HepG2 (cell line): Measurements from ENCODE around the gene PDLIM7. TPM values are rescaled to one million over a fixed set of nuclear protein-coding genes. Genes with fewer than 3 reads are reported as not detected.

ENCODE experiments used
- BHLHE40 ChIP-seq: IDR thresholded peaks from 2 replicates; pipeline ENCODE4 v1.6.1; 2011; ENCODE audit warnings: low read length, improper control_type of control experiment
- BRD4 ChIP-seq: sonication (generic); formaldehyde crosslinking; IDR thresholded peaks from 2 replicates; pipeline ENCODE4 v1.4.0; 2020; ENCODE audit warnings: missing genetic modification reagents
- CHD4 ChIP-seq: fragments of 200-600 bp; sonication (generic); IDR thresholded peaks from 2 replicates; pipeline ENCODE4 v1.7.0; 2017; ENCODE audit warnings: mild to moderate bottlenecking, low read length, borderline replicate concordance
- EED ChIP-seq: sonication (generic); formaldehyde crosslinking; IDR thresholded peaks from 2 replicates; pipeline ENCODE4 v1.5.0; 2020; ENCODE audit warnings: mild to moderate bottlenecking, missing genetic modification reagents
- GLI4 ChIP-seq: sonication (generic); formaldehyde crosslinking; IDR thresholded peaks from 2 replicates; pipeline ENCODE4 v1.5.1; 2020; ENCODE audit warnings: missing genetic modification reagents, mild to moderate bottlenecking, moderate library complexity, borderline replicate concordance
- HES4 ChIP-seq: sonication (generic); formaldehyde crosslinking; IDR thresholded peaks from 2 replicates; pipeline ENCODE4 v1.9.0; 2021; ENCODE audit warnings: mild to moderate bottlenecking, missing genetic modification reagents, borderline replicate concordance
- HNF4G ChIP-seq, 2 experiments: sonication (generic) in 1 of 2; formaldehyde crosslinking in 1 of 2; IDR thresholded peaks; 2 replicates each; pipeline versions ENCODE4 v1.4.0 to v1.6.1; 2011 to 2020; ENCODE audit warnings: borderline replicate concordance in 2 of 2, low read depth in 2 of 2, mild to moderate bottlenecking in 2 of 2, low read length in 1 of 2, missing genetic modification reagents in 1 of 2, moderate library complexity in 1 of 2
- HNRNPL ChIP-seq: fragments of 200-400 bp; formaldehyde crosslinking; IDR thresholded peaks from 2 replicates; pipeline ENCODE4 v1.6.1; 2017; ENCODE audit warnings: mild to moderate bottlenecking, low read depth, low read length
- IKZF1 ChIP-seq: fragments of 450-650 bp; IDR thresholded peaks from 2 replicates; pipeline ENCODE4 v1.7.1; 2016
- KDM5A ChIP-seq: fragments of 200-600 bp; sonication (generic); IDR thresholded peaks from 2 replicates; pipeline ENCODE4 v1.7.0; 2018; ENCODE audit warnings: antibody characterized with exemption, mild to moderate bottlenecking, low read length, borderline replicate concordance
- MED1 ChIP-seq: sonication (generic); formaldehyde crosslinking; IDR thresholded peaks from 2 replicates; pipeline ENCODE4 v1.4.0; 2020; ENCODE audit warnings: missing genetic modification reagents
- RCOR2 ChIP-seq: IDR thresholded peaks from 2 replicates; pipeline ENCODE4 v1.6.1; 2016; ENCODE audit warnings: missing biosample characterization, missing genetic modification reagents
- SP4 ChIP-seq: sonication (generic); formaldehyde crosslinking; IDR thresholded peaks from 2 replicates; pipeline ENCODE4 v1.8.1; 2023; ENCODE audit warnings: mild to moderate bottlenecking, missing genetic modification reagents
- ZNF274 ChIP-seq: sonication (generic); formaldehyde crosslinking; IDR thresholded peaks from 2 replicates; pipeline ENCODE4 v1.5.1; 2020; ENCODE audit warnings: mild to moderate bottlenecking, missing genetic modification reagents
- ZNF768 ChIP-seq: sonication (generic); formaldehyde crosslinking; IDR thresholded peaks from 2 replicates; pipeline ENCODE4 v1.4.0; 2020; ENCODE audit warnings: missing genetic modification reagents
- ZNF775 ChIP-seq: sonication (generic); formaldehyde crosslinking; IDR thresholded peaks from 2 replicates; pipeline ENCODE4 v1.4.0; 2020; ENCODE audit warnings: missing genetic modification reagents, mild to moderate bottlenecking, moderate library complexity, borderline replicate concordance
- ZNF883 ChIP-seq: sonication (generic); formaldehyde crosslinking; IDR thresholded peaks from 2 replicates; pipeline ENCODE4 v1.5.1; 2020; ENCODE audit warnings: mild to moderate bottlenecking, missing genetic modification reagents; ENCODE audit errors: not compliant biosample characterization
- polyA plus RNA-seq, 8 experiments: library from polyadenylated mRNA; depleted of rRNA in 3 of 8; stranded (reverse) in 7 of 8; unstranded in 1 of 8; fragments of >200 nt; fragmentation: Illumina TruSeq in 4 of 8; extraction: Trizol in 4 of 8; gene quantifications; 2 replicates each; pipeline versions ENCODE4 v1.2.1 to v1.2.3, GENCODE V29; 2011 to 2016; ENCODE audit warnings: low read depth in 4 of 8, missing spikeins in 1 of 8, mixed read lengths in 1 of 8; ENCODE audit not compliant: insufficient read depth in 1 of 8
- total RNA-seq, 5 experiments: library from RNA; depleted of rRNA; stranded (reverse); fragments of >200 nt; fragmentation: Illumina TruSeq; extraction: Trizol; gene quantifications; 2 replicates each; pipeline ENCODE4 v1.2.3, GENCODE V29; 2016; ENCODE audit warnings: low read depth in 1 of 5
- TF ChIP-seq, protein P1 (sequence below): sonication (generic); formaldehyde crosslinking; IDR thresholded peaks from 2 replicates; pipeline ENCODE4 v1.4.0; 2020; ENCODE audit warnings: missing genetic modification reagents, mild to moderate bottlenecking, borderline replicate concordance
- TF ChIP-seq, protein P2 (sequence below): sonication (generic); formaldehyde crosslinking; IDR thresholded peaks from 2 replicates; pipeline ENCODE4 v1.5.0; 2020; ENCODE audit warnings: mild to moderate bottlenecking, missing genetic modification reagents, moderate library complexity
- TF ChIP-seq, protein P3 (sequence below): sonication (generic); formaldehyde crosslinking; IDR thresholded peaks from 2 replicates; pipeline ENCODE4 v1.4.0; 2020; ENCODE audit warnings: mild to moderate bottlenecking, missing genetic modification reagents
- TF ChIP-seq, protein P4 (sequence below): IDR thresholded peaks from 2 replicates; pipeline ENCODE4 v1.6.1; 2012; ENCODE audit warnings: low read depth, low read length, improper control_type of control experiment

The PDLIM7 gene
- total and polyA plus RNA-seq, 2 of the 13 experiments (the other 11 are each of a cell fraction or from before 2014, with no cell fraction given) = 21.1 to 31.3 TPM

DNA sequence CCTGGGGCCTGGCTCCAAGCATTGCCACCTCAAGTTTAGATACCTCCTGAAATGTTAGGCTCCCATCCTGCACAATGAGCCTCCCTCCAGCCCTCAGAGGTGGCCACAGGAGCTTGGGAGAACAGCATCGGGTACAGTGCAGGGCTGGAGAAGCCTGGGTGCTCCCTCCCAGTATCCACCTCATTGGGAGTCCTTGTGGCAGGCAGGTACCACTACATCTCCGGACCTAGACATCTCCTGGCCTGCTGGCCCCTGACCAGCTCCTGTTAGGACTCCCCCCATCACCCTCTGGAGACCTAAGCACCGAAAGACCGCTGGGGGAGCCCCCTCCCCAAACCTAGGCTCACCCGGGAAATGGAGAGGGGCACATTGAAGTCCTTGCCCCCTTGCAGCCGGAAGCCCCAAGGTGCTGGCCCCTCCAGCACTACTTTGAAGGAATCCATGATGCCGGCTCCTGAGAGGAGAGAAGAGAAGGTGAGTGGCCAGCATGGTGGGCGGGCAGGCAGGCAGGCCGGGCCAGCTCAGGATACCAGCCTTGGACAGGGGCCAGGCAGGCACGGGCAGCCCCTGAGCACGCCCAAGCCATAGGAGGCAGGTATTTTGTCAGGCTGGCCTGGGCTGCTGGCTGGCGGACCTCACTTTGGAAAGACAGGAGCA is 1.2 kb downstream of the PDLIM7 start (continued):
- TF ChIP-seq KDM5A (no peak), EED (CRISPR knock-in tag) (no peak), BRD4 (CRISPR knock-in tag) (peak; percentile 59; the same call in 1 of the 2 replicates), MED1 (CRISPR knock-in tag) (0 out of 2 replicates have a peak, but pooled peaks have one; percentile 23), BHLHE40 (0 out of 2 replicates have a peak, but pooled peaks have one; percentile 16), ZNF768 (CRISPR knock-in tag) (0 out of 2 replicates have a peak, but pooled peaks have one; percentile 14), HNRNPL (0 out of 2 replicates have a peak, but pooled peaks have one; percentile 21), ZNF775 (CRISPR knock-in tag) (no peak), ZNF883 (CRISPR knock-in tag) (peak; percentile 12), SP4 (CRISPR knock-in tag) (no peak), GLI4 (CRISPR knock-in tag) (peak; percentile 32; the same call in 1 of the 2 replicates), HES4 (CRISPR knock-in tag) (no peak), CHD4 (0 out of 2 replicates have a peak, but pooled peaks have one; percentile 18), RCOR2 (CRISPR knock-in tag) (no peak), ZNF274 (CRISPR knock-in tag) (0 out of 2 replicates have a peak, but pooled peaks have one; percentile 32), HNF4G (IDR thresholded peaks at IDR 0.05; ENCODE audit: borderline replicate concordance, low read depth, low read length) (no peak), HNF4G (CRISPR knock-in tag; IDR thresholded peaks at IDR 0.05; ENCODE audit: borderline replicate concordance, low read depth) (no peak), IKZF1 (no peak)
- TF ChIP-seq, protein P1, sequence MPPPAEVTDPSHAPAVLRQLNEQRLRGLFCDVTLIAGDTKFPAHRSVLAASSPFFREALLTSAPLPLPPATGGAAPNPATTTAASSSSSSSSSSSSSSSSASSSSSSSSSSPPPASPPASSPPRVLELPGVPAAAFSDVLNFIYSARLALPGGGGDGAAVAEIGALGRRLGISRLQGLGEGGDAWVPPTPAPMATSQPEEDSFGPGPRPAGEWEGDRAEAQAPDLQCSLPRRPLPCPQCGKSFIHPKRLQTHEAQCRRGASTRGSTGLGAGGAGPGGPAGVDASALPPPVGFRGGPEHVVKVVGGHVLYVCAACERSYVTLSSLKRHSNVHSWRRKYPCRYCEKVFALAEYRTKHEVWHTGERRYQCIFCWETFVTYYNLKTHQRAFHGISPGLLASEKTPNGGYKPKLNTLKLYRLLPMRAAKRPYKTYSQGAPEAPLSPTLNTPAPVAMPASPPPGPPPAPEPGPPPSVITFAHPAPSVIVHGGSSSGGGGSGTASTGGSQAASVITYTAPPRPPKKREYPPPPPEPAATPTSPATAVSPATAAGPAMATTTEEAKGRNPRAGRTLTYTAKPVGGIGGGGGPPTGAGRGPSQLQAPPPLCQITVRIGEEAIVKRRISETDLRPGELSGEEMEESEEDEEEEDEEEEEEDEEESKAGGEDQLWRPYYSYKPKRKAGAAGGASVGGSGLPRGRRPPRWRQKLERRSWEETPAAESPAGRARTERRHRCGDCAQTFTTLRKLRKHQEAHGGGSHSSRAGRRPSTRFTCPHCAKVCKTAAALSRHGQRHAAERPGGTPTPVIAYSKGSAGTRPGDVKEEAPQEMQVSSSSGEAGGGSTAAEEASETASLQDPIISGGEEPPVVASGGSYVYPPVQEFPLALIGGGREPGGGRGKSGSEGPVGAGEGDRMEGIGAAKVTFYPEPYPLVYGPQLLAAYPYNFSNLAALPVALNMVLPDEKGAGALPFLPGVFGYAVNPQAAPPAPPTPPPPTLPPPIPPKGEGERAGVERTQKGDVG (CRISPR knock-in tag) = 0 out of 2 replicates have a peak, but pooled peaks have one; percentile 20
- TF ChIP-seq, protein P2, sequence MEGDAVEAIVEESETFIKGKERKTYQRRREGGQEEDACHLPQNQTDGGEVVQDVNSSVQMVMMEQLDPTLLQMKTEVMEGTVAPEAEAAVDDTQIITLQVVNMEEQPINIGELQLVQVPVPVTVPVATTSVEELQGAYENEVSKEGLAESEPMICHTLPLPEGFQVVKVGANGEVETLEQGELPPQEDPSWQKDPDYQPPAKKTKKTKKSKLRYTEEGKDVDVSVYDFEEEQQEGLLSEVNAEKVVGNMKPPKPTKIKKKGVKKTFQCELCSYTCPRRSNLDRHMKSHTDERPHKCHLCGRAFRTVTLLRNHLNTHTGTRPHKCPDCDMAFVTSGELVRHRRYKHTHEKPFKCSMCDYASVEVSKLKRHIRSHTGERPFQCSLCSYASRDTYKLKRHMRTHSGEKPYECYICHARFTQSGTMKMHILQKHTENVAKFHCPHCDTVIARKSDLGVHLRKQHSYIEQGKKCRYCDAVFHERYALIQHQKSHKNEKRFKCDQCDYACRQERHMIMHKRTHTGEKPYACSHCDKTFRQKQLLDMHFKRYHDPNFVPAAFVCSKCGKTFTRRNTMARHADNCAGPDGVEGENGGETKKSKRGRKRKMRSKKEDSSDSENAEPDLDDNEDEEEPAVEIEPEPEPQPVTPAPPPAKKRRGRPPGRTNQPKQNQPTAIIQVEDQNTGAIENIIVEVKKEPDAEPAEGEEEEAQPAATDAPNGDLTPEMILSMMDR (CRISPR knock-in tag) = peak; percentile 16; the same call in 1 of the 2 replicates
- TF ChIP-seq, protein P3, sequence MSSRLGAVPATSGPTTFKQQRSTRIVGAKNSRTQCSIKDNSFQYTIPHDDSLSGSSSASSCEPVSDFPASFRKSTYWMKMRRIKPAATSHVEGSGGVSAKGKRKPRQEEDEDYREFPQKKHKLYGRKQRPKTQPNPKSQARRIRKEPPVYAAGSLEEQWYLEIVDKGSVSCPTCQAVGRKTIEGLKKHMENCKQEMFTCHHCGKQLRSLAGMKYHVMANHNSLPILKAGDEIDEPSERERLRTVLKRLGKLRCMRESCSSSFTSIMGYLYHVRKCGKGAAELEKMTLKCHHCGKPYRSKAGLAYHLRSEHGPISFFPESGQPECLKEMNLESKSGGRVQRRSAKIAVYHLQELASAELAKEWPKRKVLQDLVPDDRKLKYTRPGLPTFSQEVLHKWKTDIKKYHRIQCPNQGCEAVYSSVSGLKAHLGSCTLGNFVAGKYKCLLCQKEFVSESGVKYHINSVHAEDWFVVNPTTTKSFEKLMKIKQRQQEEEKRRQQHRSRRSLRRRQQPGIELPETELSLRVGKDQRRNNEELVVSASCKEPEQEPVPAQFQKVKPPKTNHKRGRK (CRISPR knock-in tag) = no peak
- TF ChIP-seq, protein P4, sequence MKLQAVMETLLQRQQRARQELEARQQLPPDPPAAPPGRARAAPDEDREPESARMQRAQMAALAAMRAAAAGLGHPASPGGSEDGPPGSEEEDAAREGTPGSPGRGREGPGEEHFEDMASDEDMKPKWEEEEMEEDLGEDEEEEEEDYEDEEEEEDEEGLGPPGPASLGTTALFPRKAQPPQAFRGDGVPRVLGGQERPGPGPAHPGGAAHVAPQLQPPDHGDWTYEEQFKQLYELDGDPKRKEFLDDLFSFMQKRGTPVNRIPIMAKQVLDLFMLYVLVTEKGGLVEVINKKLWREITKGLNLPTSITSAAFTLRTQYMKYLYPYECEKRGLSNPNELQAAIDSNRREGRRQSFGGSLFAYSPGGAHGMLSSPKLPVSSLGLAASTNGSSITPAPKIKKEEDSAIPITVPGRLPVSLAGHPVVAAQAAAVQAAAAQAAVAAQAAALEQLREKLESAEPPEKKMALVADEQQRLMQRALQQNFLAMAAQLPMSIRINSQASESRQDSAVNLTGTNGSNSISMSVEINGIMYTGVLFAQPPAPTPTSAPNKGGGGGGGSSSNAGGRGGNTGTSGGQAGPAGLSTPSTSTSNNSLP = no peak
